SU-DHL-6 (cell line): ENCODE results near the gene RPE65.

ENCODE experiments used
- EZH2phosphoT487 ChIP-seq: fragments of 200-600 bp; sonication (generic), shearing (Covaris generic); conservative IDR thresholded peaks from 2 replicates; pipeline ENCODE4 v1.6.1; 2018; ENCODE audit warnings: mild to moderate bottlenecking, antibody characterized with exemption, low read length, moderate library complexity, mixed read lengths
- TF ChIP-seq, protein P1 (sequence below): fragments of 200-600 bp; sonication (generic); IDR thresholded peaks from one replicate; pipeline ENCODE4 v1.5.1; 2017; ENCODE audit warnings: antibody characterized with exemption, mild to moderate bottlenecking, low read length, moderate library complexity; ENCODE audit not compliant: insufficient read depth, poor library complexity, severe bottlenecking

DNA sequence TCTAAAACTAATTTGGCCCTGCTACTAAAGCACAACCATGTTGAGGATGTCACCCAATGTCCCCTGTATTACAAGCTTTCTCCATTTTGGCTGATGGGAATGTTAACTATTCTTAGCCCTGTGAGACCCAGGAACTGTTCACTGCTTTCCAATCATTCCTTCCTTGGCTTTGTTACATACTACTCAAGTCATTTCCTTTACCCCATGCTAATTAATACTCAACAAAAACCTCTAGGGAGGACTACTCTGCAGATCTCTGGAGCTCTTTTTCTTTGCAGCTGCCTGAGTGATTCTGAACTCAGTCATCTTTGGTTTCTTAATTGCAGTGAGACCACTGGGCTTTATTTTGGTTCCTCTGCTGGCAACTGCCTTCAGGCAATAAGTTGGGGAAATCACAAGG is 23.3 kb upstream of the RPE65 start:
- TF ChIP-seq, protein P1, sequence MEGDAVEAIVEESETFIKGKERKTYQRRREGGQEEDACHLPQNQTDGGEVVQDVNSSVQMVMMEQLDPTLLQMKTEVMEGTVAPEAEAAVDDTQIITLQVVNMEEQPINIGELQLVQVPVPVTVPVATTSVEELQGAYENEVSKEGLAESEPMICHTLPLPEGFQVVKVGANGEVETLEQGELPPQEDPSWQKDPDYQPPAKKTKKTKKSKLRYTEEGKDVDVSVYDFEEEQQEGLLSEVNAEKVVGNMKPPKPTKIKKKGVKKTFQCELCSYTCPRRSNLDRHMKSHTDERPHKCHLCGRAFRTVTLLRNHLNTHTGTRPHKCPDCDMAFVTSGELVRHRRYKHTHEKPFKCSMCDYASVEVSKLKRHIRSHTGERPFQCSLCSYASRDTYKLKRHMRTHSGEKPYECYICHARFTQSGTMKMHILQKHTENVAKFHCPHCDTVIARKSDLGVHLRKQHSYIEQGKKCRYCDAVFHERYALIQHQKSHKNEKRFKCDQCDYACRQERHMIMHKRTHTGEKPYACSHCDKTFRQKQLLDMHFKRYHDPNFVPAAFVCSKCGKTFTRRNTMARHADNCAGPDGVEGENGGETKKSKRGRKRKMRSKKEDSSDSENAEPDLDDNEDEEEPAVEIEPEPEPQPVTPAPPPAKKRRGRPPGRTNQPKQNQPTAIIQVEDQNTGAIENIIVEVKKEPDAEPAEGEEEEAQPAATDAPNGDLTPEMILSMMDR = no peak
- TF ChIP-seq EZH2phosphoT487 = no peak
